Testis (tissue), 3 donors: Measurements from ENCODE around the gene CD4. TPM values are rescaled to one million over a fixed set of nuclear protein-coding genes. Genes with fewer than 3 reads are reported as not detected.

Source experiments
- DNase-seq: peaks from one replicate; pipeline ENCODE4 v3.0.0-alpha.2; 2019
- H3K27ac ChIP-seq, 2 donors: fragments of 200-600 bp; sonication (generic); one replicate each; pipeline ENCODE4 v1.5.1; 2019
- H3K27me3 ChIP-seq: fragments of 200-600 bp; sonication (generic); one replicate; pipeline ENCODE4 v1.5.1; 2019
- H3K36me3 ChIP-seq: fragments of 200-600 bp; sonication (generic); one replicate; pipeline ENCODE4 v1.5.1; 2017; ENCODE audit warnings: low read depth; ENCODE audit errors: missing control alignments
- H3K4me1 ChIP-seq: fragments of 200-600 bp; sonication (generic); one replicate; pipeline ENCODE4 v1.5.1; 2019
- H3K4me3 ChIP-seq, 2 donors: fragments of 200-600 bp; sonication (generic); one replicate each; pipeline ENCODE4 v1.5.1; 2017 to 2019
- H3K9me3 ChIP-seq: fragments of 200-600 bp; sonication (generic); one replicate; pipeline ENCODE4 v1.5.1; 2017
- POLR2A ChIP-seq: fragments of 450-650 bp; IDR thresholded peaks from one replicate; pipeline ENCODE4 v1.6.1; 2017; ENCODE audit warnings: antibody characterized with exemption, mild to moderate bottlenecking, moderate library complexity
- WGBS, 2 donors: methylation state at CpG; one replicate each; pipeline ENCODE4 v1.1.5; 2018; 5-methylcytosine and 5-hydroxymethylcytosine counted together
- intact Hi-C: fragments of 100-400 bp; cut with DNase I; formaldehyde crosslinking; loops from one replicate; pipeline ENCODE4 v1.15.1; 2023; ENCODE audit warnings: low total_unique reads
- polyA plus RNA-seq: library from polyadenylated mRNA; stranded (reverse); fragments of 350-450 nt; fragmentation: Illumina TruSeq; extraction: RNeasy Lipid Tissue Mini Kit (QIAGEN cat#74804); gene quantifications from one replicate; pipeline ENCODE4 v1.2.3, GENCODE V29; 2014; ENCODE audit warnings: low read depth, low replicate concordance; ENCODE audit not compliant: insufficient read depth
- total RNA-seq, 2 donors: library from RNA; depleted of rRNA; stranded (reverse); fragments of >200 nt; gene quantifications; one replicate each; pipeline ENCODE4 v1.2.3, GENCODE V29; 2016
- TF ChIP-seq, protein P1 (sequence below), 3 experiments: fragments of 450-650 bp in 2 of 3; fragments of 200-600 bp in 1 of 3; sonication (generic) in 1 of 3; IDR thresholded peaks; one replicate each; pipeline ENCODE4 v1.5.1; 2016 to 2019; ENCODE audit warnings: antibody characterized with exemption in 3 of 3, mild to moderate bottlenecking in 2 of 3, moderate library complexity in 1 of 3

The CD4 gene
- total and polyA plus RNA-seq, 3 donors from 2014 or later = 2.0 to 22.2 (median 4.5) TPM

DNA sequence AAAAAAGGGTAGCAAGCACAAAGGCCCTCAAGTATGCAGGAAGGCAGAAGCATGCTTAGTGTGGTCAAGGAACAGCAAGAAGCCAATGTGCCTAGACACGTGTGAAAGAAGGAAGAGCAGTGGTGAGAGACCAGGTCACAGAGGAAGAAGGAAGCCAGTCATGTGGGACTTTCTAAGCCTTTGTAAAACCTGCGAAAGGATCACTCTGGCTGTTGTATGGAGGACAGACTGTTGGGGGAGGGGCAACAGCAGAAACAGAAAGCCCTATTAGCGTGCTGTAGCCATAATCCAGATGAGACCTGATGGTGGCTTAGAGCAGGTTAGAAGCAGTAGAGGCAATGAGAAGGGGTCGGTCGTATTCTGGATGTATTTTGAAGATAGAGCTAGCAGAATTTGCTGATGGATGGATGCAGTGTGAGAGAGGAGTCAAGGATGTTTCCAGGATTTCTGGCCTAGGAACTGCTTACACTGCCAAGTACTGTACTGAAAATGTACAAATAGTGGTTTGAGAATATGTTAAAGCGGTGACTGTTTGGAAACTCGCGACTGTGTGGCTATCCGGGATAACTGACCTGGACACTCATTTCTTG, 30.7 kb upstream of the CD4 start:
- WGBS, 2 donors = 65 to 76% methylated on average over 9 of the region's 9 CpGs
- H3K4me3 ChIP-seq = no peak overlapping the region
- no peak overlapping the region for H3K27ac ChIP-seq
- intact Hi-C loops = no loop called here
- DNase-seq = no peak
- no peaks in the 10 kb centered on the region for H3K9me3 ChIP-seq
- H3K36me3 ChIP-seq = no peaks in the 10 kb centered on the region
- H3K4me1 ChIP-seq = peaks cover 11% of the 10 kb centered on the region
- no peak for TF ChIP-seq POLR2A
- TF ChIP-seq, protein P1, sequence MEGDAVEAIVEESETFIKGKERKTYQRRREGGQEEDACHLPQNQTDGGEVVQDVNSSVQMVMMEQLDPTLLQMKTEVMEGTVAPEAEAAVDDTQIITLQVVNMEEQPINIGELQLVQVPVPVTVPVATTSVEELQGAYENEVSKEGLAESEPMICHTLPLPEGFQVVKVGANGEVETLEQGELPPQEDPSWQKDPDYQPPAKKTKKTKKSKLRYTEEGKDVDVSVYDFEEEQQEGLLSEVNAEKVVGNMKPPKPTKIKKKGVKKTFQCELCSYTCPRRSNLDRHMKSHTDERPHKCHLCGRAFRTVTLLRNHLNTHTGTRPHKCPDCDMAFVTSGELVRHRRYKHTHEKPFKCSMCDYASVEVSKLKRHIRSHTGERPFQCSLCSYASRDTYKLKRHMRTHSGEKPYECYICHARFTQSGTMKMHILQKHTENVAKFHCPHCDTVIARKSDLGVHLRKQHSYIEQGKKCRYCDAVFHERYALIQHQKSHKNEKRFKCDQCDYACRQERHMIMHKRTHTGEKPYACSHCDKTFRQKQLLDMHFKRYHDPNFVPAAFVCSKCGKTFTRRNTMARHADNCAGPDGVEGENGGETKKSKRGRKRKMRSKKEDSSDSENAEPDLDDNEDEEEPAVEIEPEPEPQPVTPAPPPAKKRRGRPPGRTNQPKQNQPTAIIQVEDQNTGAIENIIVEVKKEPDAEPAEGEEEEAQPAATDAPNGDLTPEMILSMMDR (IDR thresholded peaks at IDR 0.05) = no peak
- no peaks in the 10 kb centered on the region for H3K27me3 ChIP-seq

DNA sequence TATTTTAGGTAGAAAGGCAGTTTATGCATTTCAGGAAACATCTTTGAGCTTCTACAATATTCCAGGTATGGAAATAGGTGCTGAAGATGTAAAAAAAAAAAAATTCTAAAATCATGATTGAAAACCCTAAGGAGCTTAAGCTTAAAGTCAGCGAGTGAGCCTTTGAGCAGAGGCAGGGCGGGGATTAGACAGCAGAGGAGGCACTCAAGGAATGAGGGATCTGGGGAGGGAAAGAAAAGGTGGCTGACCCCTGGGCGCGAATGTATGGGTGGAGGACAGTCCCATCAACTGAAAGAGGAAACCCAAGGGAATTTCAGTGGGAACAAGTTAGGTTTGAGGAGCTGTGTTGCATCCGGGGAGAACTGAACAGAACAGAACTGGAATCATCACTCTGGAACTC, 29.6 kb upstream of the CD4 start:
- WGBS, 2 donors = 81 to 86% methylated on average over 5 of the region's 5 CpGs

DNA sequence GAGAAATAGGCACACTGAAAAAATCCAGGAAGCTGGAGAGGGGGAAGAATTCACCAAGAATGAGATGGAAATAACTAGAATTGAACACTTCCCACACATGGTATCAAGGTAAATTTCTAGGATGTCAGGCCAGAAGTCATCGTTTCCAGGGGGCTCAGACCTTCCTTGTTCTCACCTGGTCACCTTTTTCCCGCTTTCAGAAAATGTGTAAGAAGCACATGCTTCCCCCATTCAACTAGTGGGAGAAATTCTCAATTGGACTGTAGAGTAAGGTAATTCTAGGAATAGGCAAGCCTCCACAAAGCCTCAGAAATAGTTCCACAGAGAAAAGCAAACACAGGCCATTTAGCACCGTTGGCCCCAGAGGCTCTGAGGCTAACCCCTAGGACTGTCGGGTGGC, 25.9 kb upstream of the CD4 start:
- Histone ChIP-seq H3K27ac (peak overlapping the region; percentile 87 to 96), H3K9me3 (no peaks in the 10 kb centered on the region), H3K27me3 (no peaks in the 10 kb centered on the region), H3K4me1 (peaks cover 22% of the 10 kb centered on the region), H3K36me3 (no peaks in the 10 kb centered on the region), H3K4me3 (peak overlapping the region in 1 of 2 donors; percentile 44)
- no peak for DNase-seq
- no peak for TF ChIP-seq POLR2A
- TF ChIP-seq, protein P1 (IDR thresholded peaks at IDR 0.05) = no peak
- WGBS, 2 donors = 38 to 54% methylated on average over 4 of the region's 4 CpGs
- intact Hi-C loops = no loop called here

More for the DNA sequence above, 29.6 kb upstream of the CD4 start:
- H3K27me3 ChIP-seq = no peaks in the 10 kb centered on the region
- H3K9me3 ChIP-seq = no peaks in the 10 kb centered on the region
- H3K4me1 ChIP-seq = peaks cover 11% of the 10 kb centered on the region
- no peak for DNase-seq
- H3K27ac ChIP-seq = no peak overlapping the region
- no peak for TF ChIP-seq POLR2A
- TF ChIP-seq, protein P1 (IDR thresholded peaks at IDR 0.05) = no peak
- intact Hi-C loops = no loop called here
- H3K4me3 ChIP-seq = no peak overlapping the region
- H3K36me3 ChIP-seq = no peaks in the 10 kb centered on the region

DNA sequence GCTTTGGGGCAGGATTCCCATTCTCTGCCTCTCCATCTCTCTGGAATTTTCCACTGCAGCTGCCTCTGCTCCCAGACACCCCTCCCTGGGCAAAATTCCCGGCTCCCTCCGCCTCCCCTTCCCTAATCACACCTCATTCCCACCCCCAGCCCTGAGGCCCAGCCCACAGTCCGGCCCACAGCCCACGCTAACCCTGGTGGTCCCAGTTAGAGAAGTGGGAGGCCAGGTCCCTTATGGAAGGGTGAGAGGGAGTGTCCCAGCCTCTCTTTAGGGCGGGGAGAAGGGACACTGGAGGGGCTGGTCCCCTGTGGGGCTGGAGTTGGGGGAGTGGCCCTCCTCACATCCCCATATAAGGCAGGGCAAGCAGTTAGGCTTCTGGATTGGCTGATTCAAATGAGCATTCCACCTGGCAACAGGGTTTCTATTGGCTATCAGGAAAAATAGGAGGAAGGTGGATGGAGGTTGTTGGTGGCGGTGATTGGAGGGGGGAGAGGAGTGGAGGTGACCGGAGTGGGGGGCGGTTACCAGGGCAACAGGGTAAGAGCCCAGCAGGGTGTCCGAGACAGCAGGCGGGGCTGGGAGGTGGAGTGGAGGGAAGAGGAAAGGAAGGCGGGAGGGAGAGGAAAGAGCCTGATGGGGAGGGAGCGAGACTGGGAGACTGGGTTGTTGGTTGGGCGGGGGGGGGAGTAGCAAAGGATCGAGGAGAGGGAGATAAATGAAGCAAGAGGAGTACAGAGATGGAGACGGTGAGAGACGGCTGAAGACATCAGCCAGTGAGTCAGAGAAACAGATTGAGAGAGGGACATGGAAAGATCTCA, 25.1 kb upstream of the CD4 start:
- Histone ChIP-seq H3K36me3 (no peaks in the 10 kb centered on the region), H3K4me3 (peak overlapping the region; percentile 12 to 44), H3K9me3 (no peaks in the 10 kb centered on the region), H3K27me3 (no peaks in the 10 kb centered on the region), H3K27ac (peak overlapping the region; percentile 87 to 96), H3K4me1 (peaks cover 26% of the 10 kb centered on the region)
- DNase-seq = peak; percentile 92
- 0% methylated on average over 14 to 16 of the region's 16 CpGs for WGBS, 2 donors
- intact Hi-C loops = no loop called here
- TF ChIP-seq, protein P1 (IDR thresholded peaks at IDR 0.05) = no peak
- no peak for TF ChIP-seq POLR2A
